ENCODE measurements around the gene ALDH3B1.

The ALDH3B1 gene

DNA sequence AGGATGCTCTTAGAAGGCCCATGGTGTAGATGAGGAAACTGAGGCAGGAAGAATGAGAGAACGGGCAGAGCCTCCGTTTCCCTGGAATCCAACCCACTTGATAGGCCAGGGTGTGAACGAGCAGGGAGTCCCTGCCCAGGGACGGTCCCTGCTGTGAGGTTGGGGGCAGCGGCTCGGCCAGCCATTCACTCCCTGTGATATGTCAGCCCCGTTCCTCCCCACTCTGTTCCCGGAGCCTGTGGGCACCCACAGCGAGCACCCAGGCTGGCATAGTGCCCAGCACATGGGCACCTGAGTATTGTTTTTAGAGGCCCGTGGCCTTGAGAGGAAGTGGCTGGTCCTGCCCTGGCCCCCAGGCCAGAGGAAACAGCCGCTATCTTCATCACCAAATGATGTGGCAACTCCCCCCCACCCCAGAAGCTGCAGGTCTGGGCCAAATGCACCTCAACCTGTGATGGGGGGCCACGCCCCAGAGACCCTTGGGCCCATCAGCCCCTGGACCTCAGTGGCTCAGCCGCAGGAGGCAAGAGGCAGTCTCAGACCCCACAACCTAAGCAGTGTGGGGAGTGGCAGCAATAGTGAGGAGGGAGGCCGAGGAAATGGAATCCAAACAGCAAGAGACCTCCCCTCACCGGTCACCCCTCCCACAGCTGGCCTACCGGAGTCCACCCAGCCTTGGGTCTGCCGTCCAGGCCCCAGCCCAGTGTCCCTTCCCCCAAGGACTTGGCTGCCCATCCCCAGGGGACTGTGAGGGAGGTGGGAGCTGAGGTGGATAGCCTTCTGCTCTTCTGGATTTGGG lies 2.1 kb downstream of the ALDH3B1 start:
- no peak for DNase-seq (ENCODE audit: extremely low read depth in 1 of 2, low read depth in 1 of 2)

DNA sequence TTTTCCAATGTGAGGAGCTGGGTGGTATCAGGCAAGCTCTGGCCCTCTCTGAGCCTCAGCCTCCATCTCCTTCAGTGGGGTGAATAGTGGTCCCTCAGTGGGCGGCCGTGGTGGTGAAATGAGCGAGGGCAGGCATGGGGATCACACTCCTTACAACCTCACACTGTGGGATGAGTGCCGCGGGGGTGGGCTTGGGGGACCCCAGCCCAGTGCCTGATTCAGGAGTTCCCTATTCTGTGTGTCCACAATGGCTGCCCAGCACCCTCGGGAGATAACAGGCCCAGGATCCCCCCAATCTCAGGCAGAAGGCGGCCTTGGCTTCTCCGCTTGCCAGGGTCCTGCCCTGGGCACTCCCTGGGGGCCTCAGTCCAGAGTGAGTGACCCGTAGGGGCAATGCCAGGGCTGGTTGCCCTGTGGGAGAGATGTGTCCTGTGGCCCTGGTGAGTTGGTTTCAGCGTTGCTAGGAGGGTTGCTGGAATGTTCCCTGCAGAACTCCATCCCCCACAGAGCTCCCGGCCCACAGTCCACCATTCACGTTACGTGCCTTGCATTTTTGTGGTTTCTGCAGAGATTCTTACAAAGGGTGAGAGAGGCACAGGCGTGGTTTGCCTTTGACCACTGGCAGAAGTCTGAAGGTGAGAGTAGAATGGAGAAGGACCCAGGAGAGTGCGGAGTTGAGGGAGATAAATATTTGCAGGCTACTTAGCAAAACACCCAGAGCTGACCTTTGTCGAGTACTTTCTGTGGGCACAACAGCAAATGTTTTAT lies 2.9 kb downstream of the ALDH3B1 start:
- DNase-seq (ENCODE audit: extremely low read depth in 1 of 2, low read depth in 1 of 2) = no peak

DNA sequence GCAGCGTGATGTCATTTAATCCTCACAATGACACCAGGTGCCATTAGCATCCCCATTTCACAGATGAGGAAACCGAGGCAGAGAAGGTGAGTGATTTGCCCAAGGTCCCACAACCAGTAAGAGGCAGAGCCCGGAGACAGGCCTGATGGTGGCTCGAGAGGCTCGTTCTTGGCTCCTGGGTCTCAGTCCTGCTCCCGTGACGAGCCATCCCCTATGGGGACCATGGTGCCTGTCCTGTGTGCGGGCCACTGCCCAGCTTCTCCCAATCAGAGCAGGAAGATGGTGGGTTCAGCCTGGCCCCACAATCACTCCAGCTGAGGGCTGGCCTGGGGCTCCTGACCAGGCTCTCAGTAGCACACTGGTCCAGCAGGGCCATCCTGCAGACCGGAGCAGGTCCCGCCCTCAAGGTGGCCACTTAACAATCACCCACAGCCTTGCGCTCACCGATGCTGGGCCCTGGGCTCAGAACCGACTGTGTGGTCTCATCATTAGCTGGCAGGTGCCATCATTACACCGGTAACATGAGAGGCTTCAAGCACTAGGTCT lies 3.6 kb downstream of the ALDH3B1 start:
- DNase-seq (ENCODE audit: extremely low read depth in 1 of 2, low read depth in 1 of 2) = no peak

DNA sequence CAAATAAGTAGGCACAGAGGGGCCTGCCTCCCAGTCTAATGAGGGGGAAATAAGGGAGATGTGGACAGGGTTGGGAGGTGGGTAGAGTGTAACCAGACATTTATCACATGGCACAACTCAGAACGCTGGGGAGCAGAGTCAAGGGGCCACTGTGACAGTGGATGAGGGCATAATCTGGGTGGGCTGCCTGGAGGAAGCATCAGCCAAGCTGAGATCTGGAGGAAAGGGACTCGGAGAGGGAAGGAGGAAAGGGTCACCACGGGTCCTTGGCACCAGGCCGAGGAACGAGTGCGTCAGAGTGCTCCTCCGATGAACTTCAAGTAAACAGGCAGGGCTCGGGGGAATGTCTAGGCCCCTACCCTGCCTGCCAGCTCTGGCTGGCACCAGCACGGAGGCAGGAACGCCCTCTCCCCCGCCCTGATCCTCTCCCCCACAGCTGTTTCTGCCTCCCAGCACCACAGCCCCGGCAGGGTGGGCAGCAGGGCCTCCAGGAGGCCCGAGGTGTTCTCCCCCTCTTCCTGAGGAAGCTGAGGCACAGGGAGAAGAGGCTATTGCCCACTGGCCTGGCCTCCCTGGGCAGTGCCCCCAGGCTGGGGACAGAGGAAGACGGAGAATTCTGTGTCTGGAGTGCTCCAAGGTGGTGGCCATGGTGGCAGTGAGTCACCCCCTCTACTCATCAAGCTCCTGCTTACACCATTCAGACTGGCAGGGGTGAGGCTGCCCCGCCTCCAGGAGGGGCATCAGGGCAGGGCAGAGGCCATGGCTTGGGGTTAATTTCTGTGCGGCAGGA lies 4.2 kb downstream of the ALDH3B1 start:
- no peak for DNase-seq (ENCODE audit: extremely low read depth in 1 of 2, low read depth in 1 of 2)

DNA sequence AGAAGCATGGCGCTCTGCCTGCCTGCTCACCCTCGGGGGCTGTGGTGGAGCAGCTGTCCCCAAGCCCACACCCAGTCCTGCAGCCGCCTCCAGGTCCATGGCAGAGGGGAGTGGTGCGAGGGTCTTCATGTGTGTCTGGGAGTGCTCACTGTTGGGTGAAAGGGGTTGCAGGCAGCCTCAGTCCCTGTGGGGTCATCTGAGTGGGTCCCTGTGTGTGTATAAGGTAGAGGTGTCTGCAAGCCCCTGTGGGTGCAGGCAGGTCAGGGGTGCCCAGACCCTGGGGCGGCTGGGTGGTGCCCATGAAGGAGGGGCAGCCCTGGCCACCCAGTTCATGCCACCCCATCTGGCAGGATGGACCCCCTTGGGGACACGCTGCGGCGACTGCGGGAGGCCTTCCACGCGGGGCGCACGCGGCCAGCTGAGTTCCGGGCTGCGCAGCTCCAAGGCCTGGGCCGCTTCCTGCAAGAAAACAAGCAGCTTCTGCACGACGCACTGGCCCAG lies 4.9 kb downstream of the ALDH3B1 start:
- DNase-seq (ENCODE audit: extremely low read depth in 1 of 2, low read depth in 1 of 2) = no peak

DNA sequence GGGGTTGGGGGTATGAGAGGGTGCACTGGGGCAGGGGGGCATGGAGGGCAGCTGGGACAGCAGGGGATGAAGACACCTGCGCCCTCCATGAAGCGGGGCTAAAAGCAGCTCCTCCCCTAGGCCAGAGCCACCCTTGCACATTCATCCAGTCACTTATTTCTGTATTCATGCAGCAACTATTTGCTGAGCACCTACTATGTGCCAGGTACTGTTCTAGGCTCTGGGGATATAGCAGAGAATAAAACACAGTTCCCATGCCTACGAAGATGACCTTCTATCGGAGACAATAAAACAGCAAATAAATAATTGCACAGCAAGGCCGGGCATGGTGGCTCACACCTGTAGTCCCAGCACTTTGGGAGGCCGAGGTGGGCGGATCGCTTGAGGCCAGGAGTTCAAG lies 5.3 kb downstream of the ALDH3B1 start:
- DNase-seq (ENCODE audit: extremely low read depth in 1 of 2, low read depth in 1 of 2) = no peak

DNA sequence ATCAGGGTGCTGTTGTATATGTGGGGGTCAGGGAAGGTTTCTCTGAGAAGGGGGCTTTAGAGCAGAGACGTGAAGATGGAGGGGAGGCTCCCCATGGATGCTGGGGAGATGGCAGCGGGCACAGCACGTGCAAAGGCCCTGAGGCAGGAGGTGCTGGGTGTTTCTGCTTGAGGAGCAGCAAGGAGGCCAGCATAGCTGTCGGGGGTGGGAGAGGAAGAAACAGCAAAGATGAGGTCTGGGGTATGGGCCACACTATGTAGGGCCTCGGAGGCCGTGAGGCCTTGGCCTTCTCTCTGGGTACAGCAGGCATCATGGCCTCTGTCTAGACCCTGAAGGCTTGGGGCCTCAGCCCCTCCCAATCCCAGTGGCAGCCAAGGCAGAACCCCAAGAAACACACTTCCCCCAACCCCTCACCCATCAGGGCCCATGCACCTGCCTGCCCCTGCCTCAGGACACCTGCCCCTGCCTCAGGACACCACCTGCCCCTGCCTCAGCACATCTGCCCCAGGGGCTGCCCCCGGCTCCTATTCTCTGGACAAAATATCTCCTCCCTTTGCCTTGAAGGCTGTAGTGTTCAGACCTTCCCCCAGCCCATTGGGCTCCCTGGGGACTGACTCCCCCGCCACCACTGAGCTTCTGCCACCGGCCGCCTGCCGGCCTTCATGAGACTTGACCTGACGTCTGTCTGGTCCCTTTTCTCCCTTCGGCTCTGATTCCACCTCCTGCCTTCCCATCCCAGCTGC lies 6.2 kb downstream of the ALDH3B1 start:
- DNase-seq (ENCODE audit: extremely low read depth in 1 of 2, low read depth in 1 of 2) = no peak

DNA sequence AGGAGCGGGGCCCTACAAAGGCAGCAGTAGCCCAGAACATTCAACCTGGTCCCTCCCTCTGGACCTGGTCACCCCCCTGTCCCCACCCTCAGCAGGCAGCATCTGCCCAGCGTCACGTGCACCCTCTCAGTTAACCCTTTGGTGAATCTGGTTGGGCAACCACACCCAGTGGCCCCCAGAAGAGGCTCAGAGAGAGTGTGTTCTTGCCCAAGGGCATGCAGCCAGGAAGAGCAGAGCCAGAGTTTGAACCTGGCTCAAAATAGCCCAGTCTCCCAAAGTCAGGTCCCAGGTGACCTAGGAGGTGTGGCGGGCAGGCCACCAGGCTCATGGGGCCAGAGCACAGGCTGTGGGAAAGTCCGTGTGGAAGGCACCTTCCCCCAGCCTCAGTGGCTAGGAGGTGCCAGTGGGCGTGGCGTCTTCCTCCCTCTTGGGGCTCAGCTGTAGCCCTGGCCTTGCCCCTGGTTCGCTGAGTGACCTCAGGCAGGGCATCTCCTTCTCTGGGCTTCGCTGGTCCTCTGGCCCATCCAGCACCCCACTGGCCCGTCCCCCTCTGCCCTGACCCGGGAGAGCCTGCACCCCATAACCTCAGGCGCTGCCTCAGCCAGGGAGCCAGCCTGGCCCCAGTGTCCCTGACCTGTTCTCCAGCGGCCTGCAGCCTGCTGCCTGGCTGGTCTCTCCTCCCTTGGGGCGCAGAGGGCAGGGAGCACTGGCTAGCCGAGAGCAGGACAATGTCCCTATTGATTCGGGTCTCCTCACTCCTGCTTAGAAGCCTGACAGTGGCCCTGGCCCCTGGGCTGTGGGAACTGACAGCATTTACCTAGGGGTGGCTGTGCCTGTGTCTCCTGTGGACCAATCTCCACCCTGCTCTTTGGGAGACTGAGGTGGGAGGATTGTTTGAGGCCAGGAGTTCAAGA lies 7.0 kb downstream of the ALDH3B1 start:
- DNase-seq (ENCODE audit: extremely low read depth in 1 of 2, low read depth in 1 of 2) = no peak

DNA sequence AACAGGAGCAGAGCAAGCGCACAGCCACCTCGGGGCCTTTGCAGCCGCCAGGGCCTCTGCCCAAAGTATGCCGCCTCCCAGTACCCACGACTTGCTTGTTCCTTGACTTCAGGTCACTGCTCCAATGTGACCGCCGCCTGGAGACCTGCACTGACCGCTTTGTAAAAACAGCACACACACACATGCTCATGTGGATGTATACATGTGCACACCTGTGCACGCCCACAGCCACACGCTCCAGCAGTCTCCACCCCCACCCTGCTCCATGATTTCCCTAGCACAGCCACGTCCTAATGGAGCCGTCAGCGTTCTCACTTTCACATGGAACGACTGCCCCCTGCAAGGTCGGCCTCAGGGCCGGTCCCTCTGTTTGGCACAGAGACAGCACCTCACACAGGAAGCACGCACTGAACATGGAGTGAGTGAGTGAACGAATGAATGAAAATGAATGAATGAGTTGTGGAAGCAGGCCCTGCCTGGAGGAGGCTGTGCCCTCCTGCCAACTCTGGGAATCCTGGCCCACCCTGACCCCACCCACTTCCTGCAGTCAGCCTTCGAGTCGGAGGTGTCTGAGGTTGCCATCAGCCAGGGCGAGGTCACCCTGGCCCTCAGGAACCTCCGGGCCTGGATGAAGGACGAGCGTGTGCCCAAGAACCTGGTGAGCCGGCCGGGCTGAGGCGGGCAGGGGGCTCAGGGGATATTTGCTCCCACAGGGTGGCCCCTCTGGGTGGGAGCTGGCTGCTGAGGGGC lies 8.0 kb downstream of the ALDH3B1 start:
- DNase-seq (ENCODE audit: extremely low read depth in 1 of 2, low read depth in 1 of 2) = no peak

DNA sequence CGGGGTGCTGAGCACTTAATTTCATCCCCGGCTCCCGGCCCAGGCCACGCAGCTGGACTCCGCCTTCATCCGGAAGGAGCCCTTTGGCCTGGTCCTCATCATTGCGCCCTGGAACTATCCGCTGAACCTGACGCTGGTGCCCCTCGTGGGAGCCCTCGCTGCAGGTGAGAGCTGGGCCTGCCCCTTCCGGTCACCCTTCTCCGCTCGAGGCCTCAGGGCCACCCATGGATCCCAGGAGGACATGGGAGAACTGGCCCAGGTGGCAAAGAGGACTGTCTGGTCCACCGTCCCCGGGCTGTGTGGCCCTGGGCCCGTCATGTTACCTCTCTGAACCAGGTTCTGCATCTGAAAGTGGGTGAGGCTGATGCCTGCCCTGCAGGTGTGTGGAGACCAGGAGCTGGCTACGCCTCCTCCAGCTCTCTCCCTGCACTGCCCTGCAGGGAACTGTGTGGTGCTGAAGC lies 8.6 kb downstream of the ALDH3B1 start:
- no peak for DNase-seq (ENCODE audit: extremely low read depth in 1 of 2, low read depth in 1 of 2)

DNA sequence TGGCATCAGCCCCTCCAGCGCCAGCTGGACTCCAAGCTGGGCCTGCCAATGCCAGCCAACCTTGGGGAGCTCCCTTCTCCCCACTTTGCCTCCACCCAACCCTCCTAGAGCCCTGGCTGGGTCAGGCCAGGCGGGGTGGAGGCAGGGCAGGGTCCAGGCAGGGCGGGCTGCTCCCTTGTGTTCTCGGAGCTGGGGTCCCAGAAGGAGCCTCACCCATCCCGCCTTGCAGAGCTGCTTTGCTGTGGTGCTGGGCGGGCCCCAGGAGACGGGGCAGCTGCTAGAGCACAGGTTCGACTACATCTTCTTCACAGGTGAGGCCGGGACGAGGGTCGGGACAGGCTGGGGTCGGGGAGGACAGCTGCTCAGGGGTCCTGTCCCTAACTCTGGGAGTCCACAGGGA lies 9.4 kb downstream of the ALDH3B1 start:
- DNase-seq (ENCODE audit: extremely low read depth in 1 of 2, low read depth in 1 of 2) = no peak

DNA sequence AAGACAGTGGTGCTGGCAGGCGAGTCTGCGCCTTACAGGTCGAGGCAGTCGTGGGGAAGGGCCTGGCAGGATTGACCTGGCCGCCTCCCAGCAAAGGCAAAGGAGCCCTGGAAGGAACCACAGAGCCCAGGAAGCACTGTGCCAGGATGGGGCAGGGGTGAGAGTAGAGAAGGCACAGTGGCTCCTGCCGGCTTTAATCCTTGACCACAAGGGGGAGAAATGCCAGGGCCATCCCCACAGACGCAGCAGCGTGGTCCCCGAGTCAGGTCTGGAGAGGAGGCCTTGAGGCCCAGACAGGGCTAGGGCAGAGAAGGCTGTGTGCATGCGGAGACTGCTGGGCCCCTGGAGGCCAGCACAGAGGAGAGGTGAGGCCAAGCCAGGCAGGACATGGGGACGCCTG lies 10.4 kb downstream of the ALDH3B1 start:
- DNase-seq (ENCODE audit: extremely low read depth in 1 of 2, low read depth in 1 of 2) = no peak

DNA sequence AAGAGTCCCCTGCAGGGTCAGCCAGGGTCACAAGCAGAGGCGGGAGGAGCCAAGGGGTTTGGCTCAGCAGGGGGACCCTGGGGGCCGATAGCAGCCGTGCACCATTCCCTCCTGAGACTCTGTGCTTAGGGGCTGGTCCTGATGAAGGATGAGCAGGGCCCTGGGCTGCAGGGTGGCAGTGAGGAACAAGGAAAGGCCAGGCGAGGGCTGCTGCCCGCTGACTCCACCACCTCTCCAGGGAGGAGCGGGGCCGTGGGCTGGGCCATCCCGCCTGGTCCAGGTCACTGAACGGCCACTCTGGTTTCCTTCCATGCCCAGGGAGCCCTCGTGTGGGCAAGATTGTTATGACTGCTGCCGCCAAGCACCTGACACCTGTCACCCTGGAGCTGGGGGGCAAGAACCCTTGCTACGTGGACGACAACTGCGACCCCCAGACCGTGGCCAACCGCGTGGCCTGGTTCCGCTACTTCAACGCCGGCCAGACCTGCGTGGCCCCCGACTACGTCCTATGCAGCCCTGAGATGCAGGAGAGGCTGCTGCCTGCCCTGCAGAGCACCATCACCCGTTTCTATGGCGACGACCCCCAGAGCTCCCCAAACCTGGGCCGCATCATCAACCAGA lies 11.2 kb downstream of the ALDH3B1 start:
- no peak for DNase-seq (ENCODE audit: extremely low read depth in 1 of 2, low read depth in 1 of 2)

DNA sequence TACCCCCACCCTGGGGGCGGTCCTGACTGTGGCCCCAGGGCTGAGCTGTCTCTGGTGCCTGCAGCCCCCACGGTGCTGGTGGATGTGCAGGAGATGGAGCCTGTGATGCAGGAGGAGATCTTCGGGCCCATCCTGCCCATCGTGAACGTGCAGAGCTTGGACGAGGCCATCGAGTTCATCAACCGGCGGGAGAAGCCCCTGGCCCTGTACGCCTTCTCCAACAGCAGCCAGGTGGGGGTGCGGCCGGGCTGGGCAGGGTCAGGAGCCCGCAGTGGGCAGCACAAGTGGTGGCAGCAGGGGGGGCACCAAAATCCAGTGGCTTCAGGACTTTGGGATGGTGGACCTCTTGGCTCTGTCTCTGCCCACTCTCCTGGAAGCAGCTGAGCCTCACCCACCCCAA lies 12.4 kb downstream of the ALDH3B1 start:
- DNase-seq (ENCODE audit: extremely low read depth in 1 of 2, low read depth in 1 of 2) = no peak

DNA sequence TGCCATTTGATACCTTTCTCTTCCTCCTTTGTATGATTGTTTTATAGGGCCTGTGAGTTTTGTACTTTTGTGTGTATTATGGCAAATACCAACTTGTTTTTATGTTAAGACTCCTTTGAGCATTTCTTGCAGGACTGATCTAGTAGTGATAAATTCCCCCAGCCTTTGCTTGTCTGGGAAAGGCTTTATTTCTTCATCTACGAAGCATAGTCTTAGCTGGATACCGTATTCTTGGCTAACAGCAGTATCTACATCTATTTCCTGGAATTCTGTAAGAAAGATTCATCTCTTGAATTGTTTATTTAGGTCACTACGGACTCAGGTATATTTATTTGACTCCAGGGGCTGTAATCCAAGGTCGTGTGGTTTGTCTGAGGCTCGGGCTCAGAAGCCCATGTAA lies 14.4 kb downstream of the ALDH3B1 start:
- DNase-seq (ENCODE audit: extremely low read depth in 1 of 2, low read depth in 1 of 2) = no peak

DNA sequence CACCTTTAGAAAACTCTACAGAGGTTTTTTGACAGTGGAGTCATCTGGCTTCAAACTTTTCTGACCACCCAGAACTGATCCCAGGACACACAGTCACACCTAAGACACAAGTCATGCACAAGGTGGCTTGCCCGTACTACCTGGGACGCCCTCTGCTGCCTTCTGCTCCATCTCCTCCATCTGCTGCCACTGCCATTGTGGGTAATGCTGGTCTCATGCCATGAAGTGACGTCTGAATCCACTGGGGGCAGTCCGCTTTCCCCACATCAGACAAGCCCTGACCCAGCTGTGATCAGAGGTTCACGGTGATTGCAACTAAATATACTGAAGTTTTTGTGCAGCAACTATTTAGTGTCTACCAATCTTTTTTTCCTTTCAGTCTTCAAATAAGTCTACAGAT lies 14.9 kb downstream of the ALDH3B1 start:
- no peak for DNase-seq (ENCODE audit: extremely low read depth in 1 of 2, low read depth in 1 of 2)

DNA sequence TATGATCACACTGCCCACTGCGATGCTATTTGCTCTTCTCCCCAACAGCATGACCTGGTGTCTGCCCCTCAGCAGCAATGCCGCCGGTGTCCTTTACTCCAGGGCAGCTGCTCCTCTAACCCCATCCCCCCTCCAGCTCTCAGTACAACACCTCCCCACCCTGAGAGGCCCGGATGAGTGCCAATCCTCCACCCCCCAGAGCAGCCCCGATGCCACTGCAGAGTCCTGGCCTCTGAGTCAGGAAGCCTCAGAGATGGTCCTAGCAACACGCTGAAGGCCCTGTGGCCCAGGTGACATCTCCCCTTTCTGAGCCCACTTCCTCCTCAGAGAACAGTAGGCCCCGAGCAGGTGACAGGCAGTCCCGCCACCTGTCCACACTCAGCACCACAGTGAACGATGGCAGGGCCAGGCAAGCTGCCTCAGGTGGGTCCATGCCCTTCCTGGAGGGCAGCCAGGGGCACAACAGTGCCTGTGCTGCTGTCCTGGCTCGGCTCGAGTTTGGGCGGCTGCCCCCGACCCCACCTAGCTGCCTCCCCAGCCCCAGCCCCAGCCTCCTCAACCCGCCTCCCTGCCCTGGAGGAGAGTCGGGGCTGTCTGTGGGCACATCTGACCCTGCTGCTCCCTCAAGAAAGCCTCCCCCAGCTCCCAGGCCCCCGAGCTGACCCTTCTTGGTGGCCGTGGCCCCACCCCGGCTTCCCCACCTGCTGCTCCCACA lies 16.4 kb downstream of the ALDH3B1 start:
- no peak for DNase-seq (ENCODE audit: extremely low read depth in 1 of 2, low read depth in 1 of 2)

DNA sequence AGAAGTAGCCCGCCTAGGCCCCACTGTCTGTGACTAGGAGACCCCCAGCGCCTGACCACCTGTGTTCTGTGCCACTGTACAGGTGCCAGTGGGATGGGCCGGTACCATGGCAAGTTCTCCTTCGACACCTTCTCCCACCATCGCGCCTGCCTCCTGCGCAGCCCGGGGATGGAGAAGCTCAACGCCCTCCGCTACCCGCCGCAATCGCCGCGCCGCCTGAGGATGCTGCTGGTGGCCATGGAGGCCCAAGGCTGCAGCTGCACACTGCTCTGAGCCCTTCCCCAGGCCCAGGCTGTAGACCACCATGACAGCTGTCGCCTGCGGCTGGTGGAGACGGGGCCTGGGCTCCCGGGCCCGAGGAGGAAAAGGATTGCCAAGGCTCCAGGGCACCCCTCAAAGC lies 17.5 kb downstream of the ALDH3B1 start:
- no peak for DNase-seq (ENCODE audit: extremely low read depth in 1 of 2, low read depth in 1 of 2)

Data from activated CD8-positive, alpha-beta memory T cell treated with anti-CD3 and anti-CD28 coated beads for 1 hour (primary cell).